GM19023 (cell line): ENCODE measurements around the gene PRSS22.
"Not testable (repeated sequence)": the region's sequence is repeated elsewhere in the genome, so short reads cannot be mapped to it uniquely, and the experiment has no call there.

Experiments
- ATAC-seq: cut with Tn5 transposase; IDR thresholded peaks from one replicate; pipeline ENCODE4 v1.9.1; 2021; ENCODE audit warnings: mild to moderate bottlenecking, moderate library complexity; ENCODE audit not compliant: unreplicated experiment

The PRSS22 gene

DNA sequence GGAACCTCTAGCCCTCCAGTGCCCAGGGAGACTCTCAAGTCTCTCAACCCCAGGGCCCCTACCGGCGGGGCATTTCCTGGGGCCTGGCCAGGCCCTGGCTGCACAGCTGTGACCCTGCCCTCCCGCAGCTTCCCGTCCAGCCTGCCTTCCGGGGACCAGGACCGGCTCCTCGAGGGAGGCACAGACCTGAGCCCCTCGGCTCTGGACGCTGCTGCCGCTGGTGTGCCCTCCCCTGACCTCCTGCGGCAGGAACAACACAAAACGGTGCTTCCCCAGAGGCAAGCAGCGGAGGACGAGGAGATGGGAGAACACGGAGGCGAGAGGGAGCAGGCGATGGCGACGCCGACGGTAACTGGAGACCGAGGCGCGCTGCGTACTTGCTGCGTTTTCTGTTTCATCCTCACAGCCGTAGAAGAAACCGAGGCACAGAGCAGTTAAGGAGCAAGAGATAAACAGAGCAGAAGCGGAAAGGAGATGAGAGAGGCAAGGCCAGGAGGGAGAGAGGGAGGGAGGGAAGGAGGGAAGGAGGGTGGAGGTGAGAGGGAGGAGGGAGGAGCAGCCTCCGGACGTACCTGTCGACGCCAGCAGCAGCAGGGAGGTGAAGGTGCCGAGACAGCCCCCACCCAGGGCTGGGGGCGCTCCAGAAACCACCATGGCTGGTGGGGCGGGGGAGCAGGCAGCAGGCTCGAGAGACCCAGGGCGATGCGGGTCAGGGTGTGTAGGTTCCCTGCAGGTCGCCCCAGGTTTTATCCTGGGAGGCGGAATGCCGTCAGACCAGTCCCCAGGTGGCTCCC, at the start of gene PRSS22:
Gene PRSS22, minus strand, starts transcription at position 720 of the 794 bp plus-strand sequence. Its CDS starts 66 bp downstream, at position 654.
- no peak for ATAC-seq

- not testable (repeated sequence) for ATAC-seq
These were observed 49.2 kb upstream of the PRSS22 start for GRCh38 chr16:2907084-2907753.

DNA sequence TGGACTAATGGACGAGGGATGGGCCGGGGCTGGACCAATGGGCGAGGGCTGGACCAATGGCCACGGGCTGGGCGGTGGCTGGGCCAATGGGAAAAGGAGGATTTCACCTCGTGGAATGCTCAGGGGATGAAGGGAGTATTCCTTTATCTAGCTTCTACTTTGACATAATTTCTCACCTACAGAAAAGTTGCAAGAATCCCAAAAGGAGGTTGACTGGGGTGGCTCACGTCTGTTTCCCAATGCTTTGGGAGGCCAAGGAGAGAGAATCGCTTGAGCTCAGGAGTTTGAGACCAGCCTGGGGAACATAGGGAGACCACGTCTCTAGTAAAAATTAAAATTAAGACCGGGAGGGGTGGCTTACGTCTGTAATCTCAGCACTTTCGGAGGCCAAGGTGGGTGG, 48.0 kb upstream of the PRSS22 start:
- ATAC-seq: no peak

DNA sequence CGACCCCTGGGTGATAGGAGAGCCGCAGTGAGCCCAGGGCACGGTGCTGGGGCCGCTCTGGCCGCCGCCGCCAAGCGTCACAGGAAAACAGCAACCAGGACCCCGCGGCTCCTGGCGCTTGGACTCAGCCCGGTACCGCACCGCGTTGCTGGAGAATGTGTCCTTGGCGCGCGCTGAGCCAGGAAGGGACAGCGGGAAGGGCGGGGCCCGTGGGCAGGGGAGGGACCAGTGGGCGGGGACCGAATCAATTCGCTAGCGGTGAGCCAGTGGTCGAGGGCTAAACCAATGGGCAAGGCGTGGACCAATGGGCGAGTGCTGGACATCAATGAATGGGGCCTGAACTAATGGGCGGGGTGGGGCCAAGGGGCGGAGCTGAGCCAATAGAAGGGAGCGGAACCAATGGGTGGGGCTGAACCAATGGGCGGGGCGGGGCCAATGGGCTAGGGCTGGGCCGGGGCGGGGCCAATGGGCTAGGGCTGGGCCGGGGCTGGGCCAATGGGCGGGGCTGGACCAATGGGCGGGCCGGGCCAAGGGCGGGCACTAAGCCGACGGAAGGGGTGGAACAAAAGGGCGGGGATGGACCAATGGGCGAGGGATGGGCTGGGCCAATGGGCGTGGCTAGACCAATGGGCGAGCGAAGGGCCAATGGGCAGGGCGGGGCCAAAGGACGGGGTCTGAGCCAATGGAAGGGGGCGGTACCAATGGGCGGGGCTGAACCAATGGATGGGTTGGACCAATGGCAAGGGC, 47.4 kb upstream of the PRSS22 start:
- ATAC-seq: peak; percentile 69

DNA sequence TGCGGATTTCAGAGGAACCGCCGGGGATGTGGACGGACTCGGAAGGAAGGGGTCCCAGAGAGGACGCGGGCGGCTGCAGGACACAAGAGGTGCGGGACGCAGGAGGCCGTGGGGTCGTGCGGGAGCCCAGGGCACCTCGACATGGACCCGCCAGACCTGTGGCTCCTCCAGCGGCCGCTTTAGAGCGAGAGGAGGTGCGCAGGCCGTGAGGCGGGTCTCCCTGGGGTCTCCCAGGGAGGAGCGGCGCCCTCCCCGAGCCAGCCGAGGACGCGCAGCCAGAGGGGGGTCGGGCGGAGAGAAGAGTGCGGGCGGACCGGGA, 46.9 kb upstream of the PRSS22 start:
- peak; percentile 8 for ATAC-seq

DNA sequence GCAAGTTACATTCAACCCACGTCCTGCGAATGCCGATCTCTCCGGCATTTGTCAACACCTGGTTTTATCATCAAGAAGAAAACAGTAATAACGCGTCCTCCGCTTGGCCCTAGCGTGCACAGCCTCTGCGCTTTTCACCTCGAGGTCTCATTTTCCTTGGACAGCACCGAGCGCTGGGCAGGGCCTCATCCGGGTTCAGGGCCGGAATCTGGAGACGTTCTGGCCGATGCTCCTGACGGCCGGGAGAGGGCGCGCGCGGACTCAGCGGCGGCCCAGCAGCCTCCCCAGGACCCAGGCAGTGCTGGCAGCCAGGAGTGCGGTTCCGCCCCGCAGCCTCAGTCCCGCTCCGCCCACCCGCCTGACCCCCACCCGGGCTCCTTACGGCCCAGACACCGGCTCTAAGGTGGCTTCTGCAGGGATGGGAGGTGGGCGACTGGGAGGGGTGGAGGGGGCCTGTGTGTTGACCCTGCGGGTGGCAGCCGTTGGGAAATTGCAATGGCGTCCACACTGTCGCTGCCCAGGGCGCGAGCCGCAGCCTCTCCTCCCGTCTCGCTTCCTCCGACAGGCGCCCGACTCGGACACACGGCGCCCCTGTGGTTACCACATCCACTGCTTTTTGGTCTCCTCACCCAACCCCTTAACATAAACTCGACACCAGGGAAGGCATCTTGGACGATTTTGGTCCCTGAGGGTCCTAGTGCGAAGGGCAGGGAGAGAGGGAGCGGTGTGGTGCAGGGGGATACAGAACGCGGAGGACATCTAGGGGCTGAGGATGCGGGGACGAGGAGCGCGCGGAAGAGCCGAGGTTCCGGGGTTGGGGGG, 46.3 kb upstream of the PRSS22 start:
- peak; percentile 46 for ATAC-seq

GRCh38 chr16:2902337-2903130, 44.6 kb upstream of the PRSS22 start:
- ATAC-seq: no peak

DNA sequence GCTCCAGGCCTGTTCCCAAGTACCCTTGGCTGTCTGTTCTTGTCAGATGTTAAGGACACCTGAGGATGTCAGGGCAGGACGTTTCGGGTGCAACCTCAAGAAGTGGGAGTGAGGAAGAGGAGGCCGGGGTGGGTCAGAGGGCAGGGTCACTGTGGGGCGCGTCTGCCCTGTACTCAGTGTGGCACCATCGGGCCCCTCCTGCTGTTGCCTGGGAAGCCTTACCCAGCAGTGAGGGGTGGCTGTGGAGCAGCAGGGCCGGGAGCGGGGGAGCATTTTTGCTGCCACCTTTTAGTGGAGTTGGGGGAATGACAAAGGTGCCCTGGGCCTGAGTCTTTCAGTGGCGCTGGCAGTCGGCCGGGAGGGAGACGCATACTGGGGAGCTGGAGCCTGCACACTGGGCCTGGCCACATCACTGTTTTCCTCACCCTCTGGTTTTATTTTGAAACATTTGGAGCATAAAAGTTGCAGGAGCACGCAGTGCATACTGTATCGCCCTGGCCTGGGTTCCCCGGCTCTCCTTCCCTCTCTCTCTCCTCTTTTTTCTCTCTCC, 42.6 kb upstream of the PRSS22 start:
- no peak for ATAC-seq

GRCh38 chr16:2899564-2900072, 41.6 kb upstream of the PRSS22 start:
- no peak for ATAC-seq

- ATAC-seq: no peak
These were observed 41.0 kb upstream of the PRSS22 start for GRCh38 chr16:2898831-2899563.

DNA sequence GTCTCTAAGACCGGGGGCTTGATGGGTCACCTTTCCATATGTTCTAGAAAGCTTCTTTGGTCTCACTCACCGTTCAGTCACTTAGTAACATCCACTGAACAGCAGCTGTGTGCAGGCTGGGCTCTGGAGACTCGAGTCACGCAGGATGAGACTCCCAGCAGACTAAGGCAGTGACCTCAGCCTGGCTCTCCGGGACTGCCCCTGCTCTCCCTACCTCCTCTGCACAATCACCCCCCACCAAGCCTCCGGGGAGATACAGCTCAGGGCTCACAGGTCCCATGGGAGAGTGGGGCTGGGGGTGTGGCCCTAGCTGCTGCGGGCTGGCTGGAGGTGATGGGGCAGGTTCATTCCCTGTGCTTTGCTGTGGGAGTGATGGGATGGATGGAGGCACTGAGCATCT, 39.1 kb upstream of the PRSS22 start:
- ATAC-seq: no peak

DNA sequence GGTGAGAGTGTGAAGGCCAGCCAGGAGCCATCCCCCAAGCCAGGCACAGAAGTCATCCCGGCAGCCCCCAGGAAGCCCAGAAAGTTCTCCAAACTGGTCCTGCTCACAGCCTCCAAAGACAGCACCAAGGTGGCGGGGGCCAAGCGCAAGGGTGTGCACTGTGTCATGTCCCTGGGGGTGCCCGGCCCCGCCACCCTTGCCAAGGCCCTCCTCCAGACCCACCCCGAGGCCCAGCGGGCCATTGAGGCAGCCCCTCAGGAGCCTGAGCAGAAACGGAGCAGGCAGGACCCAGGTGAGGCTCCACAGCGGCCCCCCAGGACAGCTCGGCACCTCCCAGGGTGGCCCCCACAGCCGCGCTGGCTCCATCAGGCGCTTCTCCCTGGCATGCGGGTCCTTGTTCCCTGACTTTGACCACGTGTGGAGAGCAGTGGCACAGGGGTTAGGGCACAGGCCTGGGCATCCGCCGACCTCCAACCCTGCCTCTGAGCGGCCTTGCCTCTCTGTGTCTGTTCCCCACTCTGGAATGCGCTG, 38.6 kb upstream of the PRSS22 start:
- ATAC-seq: no peak

DNA sequence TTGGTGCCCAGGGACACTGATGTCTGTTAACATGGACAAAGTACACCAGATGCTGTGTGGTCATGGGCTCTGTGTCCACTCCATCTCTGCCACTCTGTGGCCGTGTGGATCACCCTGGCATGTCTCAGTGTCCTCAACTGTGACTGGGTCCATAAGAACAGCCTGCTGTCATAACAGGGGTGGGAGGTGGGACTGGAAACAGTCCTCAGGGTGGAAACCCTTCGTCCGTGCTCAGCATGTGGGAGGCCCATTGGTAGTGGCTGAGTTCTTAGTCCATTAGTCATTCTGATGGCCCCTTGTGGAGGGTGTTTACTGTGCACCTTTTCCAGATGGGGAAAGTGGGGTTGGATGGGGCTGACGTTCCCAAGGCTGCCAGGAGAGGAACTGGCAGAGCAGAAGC, 37.8 kb upstream of the PRSS22 start:
- no peak for ATAC-seq

GRCh38 chr16:2894231-2894630, 36.3 kb upstream of the PRSS22 start:
- no peak for ATAC-seq

DNA sequence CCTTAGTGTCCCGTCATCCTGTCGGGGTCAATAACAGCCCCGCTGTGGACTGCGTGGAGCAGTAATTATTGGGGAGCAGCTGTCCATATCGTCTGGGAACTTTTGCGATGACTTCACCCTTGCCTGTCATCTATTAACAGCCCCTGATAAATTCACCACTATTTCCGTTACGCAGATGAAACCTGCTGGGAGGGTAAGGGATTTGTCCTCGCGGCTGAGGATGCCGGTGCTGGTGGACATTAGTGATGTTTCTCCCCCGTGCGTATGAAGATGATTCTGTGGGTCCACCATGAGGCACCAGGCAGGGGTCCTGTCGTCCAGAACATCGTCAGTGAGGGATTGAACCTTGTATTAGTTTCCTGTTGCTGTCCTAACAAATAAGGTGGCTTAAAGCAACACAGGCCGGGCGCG, 26.1 kb upstream of the PRSS22 start:
- no peak for ATAC-seq

DNA sequence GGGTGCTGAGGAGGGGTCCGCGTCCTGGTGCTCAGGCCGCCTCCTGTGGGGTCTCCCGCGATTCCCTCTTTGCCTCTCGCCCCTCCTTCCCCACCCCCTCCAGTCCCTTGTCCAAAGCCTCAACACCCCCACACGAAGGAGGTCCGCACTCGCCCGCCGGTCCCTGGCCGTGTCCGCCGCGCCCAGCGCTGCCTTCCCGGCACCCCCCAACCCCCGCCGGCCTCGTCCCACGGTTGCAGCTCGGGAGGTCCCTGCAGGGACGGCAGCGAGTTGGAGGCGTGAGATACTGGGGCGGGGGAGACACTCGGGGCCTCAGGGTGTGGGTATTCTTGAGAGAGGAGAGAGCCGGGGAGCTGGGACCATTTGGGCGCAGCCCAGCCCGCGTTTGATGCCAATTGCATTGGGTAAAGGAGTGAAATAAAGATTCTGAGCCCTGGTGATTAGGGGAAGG, 25.5 kb upstream of the PRSS22 start:
- ATAC-seq: peak; percentile 1

GRCh38 chr16:2882650-2883457, 24.9 kb upstream of the PRSS22 start, which contains the start of gene FLYWCH2:
TSS of gene FLYWCH2 (plus strand) at chr16:2883215. CDS start at chr16:2896450, 13,235 bp downstream.
- peak; percentile 87 for ATAC-seq
